ENCODE data around the gene HDHD5.
"Not testable (repeated sequence)": the region's sequence is repeated elsewhere in the genome, so short reads cannot be mapped to it uniquely, and the experiment has no call there.

Gene HDHD5

GRCh38 chr22:17157714-17158113 is 1.4 kb downstream of the HDHD5 start:
- FAIRE-seq (no peak), DNase-seq (ENCODE audit: insufficient read length, low spot score) (no peak)

- DNase-seq (ENCODE audit: insufficient read length, low spot score) (no peak), FAIRE-seq (no peak)
These were observed 3.1 kb downstream of the HDHD5 start for GRCh38 chr22:17155941-17156340.

- no peak for FAIRE-seq
- no peak for DNase-seq (ENCODE audit: insufficient read length, low spot score)
These were observed 6.1 kb downstream of the HDHD5 start for GRCh38 chr22:17152971-17153370.

GRCh38 chr22:17152340-17152739 is 6.7 kb downstream of the HDHD5 start:
- DNase-seq (ENCODE audit: insufficient read length, low spot score), result no peak
- FAIRE-seq, result no peak

GRCh38 chr22:17149076-17149815 is 9.8 kb downstream of the HDHD5 start:
- FAIRE-seq (no peak), DNase-seq (ENCODE audit: insufficient read length, low spot score) (no peak)

GRCh38 chr22:17147458-17147857 is 11.6 kb downstream of the HDHD5 start:
- FAIRE-seq, result peak; percentile 86
- DNase-seq (ENCODE audit: insufficient read length, low spot score), result not testable (repeated sequence)

GRCh38 chr22:17145021-17145680 is 13.9 kb downstream of the HDHD5 start:
- FAIRE-seq (no peak), DNase-seq (ENCODE audit: insufficient read length, low spot score) (no peak)

- DNase-seq (ENCODE audit: insufficient read length, low spot score), result no peak
- FAIRE-seq, result no peak
These were observed 15.3 kb downstream of the HDHD5 start for GRCh38 chr22:17143826-17144225.

GRCh38 chr22:17143101-17143500 is 16.0 kb downstream of the HDHD5 start:
- FAIRE-seq (no peak), DNase-seq (ENCODE audit: insufficient read length, low spot score) (no peak)

- no peak for FAIRE-seq
These were observed 18.0 kb downstream of the HDHD5 start for GRCh38 chr22:17140826-17141766.

GRCh38 chr22:17140022-17140421 is 19.1 kb downstream of the HDHD5 start:
- DNase-seq (ENCODE audit: insufficient read length, low spot score) (no peak), FAIRE-seq (no peak)

More at GRCh38 chr22:17140826-17141766, 18.0 kb downstream of the HDHD5 start:
- no peak for DNase-seq (ENCODE audit: insufficient read length, low spot score)

- no peak for FAIRE-seq
These were observed 20.6 kb downstream of the HDHD5 start for GRCh38 chr22:17138513-17138912.

GRCh38 chr22:17137861-17138425 is 21.1 kb downstream of the HDHD5 start:
- FAIRE-seq, result no peak
- no peak for DNase-seq (ENCODE audit: insufficient read length, low spot score)

More at GRCh38 chr22:17138513-17138912, 20.6 kb downstream of the HDHD5 start:
- DNase-seq (ENCODE audit: insufficient read length, low spot score), result no peak

GRCh38 chr22:17137170-17137569 is 21.9 kb downstream of the HDHD5 start:
- no peak for FAIRE-seq

GRCh38 chr22:17135153-17135760 is 23.8 kb downstream of the HDHD5 start:
- FAIRE-seq (no peak), DNase-seq (ENCODE audit: insufficient read length, low spot score) (no peak)

More at GRCh38 chr22:17137170-17137569, 21.9 kb downstream of the HDHD5 start:
- DNase-seq (ENCODE audit: insufficient read length, low spot score), result no peak

GRCh38 chr22:17133137-17133536 is 25.9 kb downstream of the HDHD5 start:
- DNase-seq (ENCODE audit: insufficient read length, low spot score), result no peak
- no peak for FAIRE-seq

GRCh38 chr22:17132112-17132511 is 27.0 kb downstream of the HDHD5 start:
- FAIRE-seq, result no peak
- no peak for DNase-seq (ENCODE audit: insufficient read length, low spot score)

GRCh38 chr22:17131686-17132085 is 27.4 kb downstream of the HDHD5 start:
- no peak for DNase-seq (ENCODE audit: insufficient read length, low spot score)
- no peak for FAIRE-seq

GRCh38 chr22:17130199-17130598 is 28.9 kb downstream of the HDHD5 start:
- DNase-seq (ENCODE audit: insufficient read length, low spot score) (no peak), FAIRE-seq (no peak)

Measured in HTR-8/SVneo (cell line).